Astrocyte (in vitro differentiated cells and primary cell): ENCODE results near the gene DUSP12. TPM values are rescaled to one million over a fixed set of nuclear protein-coding genes. Genes with fewer than 3 reads are reported as not detected.
A peak's percentile ranks its signal among the peaks of the same experiment; 100 is the strongest.

ENCODE experiments used
- DNase-seq: peaks from one replicate; pipeline ENCODE4 v3.0.0-alpha.2; 2010; ENCODE audit warnings: low read depth
- FAIRE-seq: peaks from 2 replicates; lab custom pipeline; 2011; peaks lifted over from hg19 to GRCh38; lab: Jason Lieb, UNC
- H2AFZ ChIP-seq: 2 replicates; pipeline ENCODE4 v1.6.0; 2012; ENCODE audit warnings: low read depth, low read length, inconsistent platforms
- H3K27ac ChIP-seq: 2 replicates; pipeline ENCODE4 v1.5.1; 2011; ENCODE audit warnings: low read depth, low read length, inconsistent platforms
- H3K27me3 ChIP-seq: 2 replicates; pipeline ENCODE4 v1.6.0; 2011; ENCODE audit warnings: low read length, inconsistent platforms; ENCODE audit not compliant: insufficient read depth
- H3K36me3 ChIP-seq: 2 replicates; pipeline ENCODE4 v1.5.1; 2011; ENCODE audit warnings: low read length, inconsistent platforms; ENCODE audit not compliant: insufficient read depth
- H3K4me1 ChIP-seq: 2 replicates; pipeline ENCODE4 v1.5.1; 2011; ENCODE audit warnings: low read length, inconsistent platforms; ENCODE audit not compliant: insufficient read depth
- H3K4me2 ChIP-seq: 2 replicates; pipeline ENCODE4 v1.6.0; 2012; ENCODE audit warnings: low read length, inconsistent platforms
- H3K4me3 ChIP-seq: 2 replicates; pipeline ENCODE4 v1.5.1; 2011; ENCODE audit warnings: low read depth, mild to moderate bottlenecking, low read length, inconsistent platforms; ENCODE audit not compliant: insufficient read depth
- H3K79me2 ChIP-seq: 2 replicates; pipeline ENCODE4 v1.6.0; 2012; ENCODE audit warnings: mild to moderate bottlenecking, low read length, inconsistent platforms; ENCODE audit not compliant: insufficient read depth
- H3K9ac ChIP-seq: 2 replicates; pipeline ENCODE4 v1.6.0; 2012; ENCODE audit warnings: mild to moderate bottlenecking, low read length, inconsistent platforms
- H3K9me3 ChIP-seq: 2 replicates; pipeline ENCODE4 v1.5.1; 2012; ENCODE audit warnings: low read depth, mild to moderate bottlenecking, low read length, inconsistent platforms; ENCODE audit not compliant: insufficient read depth
- H4K20me1 ChIP-seq: 2 replicates; pipeline ENCODE4 v1.6.0; 2012; ENCODE audit warnings: low read length, inconsistent platforms; ENCODE audit not compliant: insufficient read depth
- H3K27ac Mint-ChIP-seq: one replicate; pipeline ENCODE4 v1.8.0; 2021; ENCODE audit warnings: mild to moderate bottlenecking, mixed read lengths; ENCODE audit not compliant: unreplicated experiment
- H3K27me3 Mint-ChIP-seq: one replicate; pipeline ENCODE4 v1.8.0; 2021; ENCODE audit warnings: low read depth, mixed read lengths; ENCODE audit not compliant: unreplicated experiment
- H3K36me3 Mint-ChIP-seq: one replicate; pipeline ENCODE4 v1.8.0; 2021; ENCODE audit warnings: low read depth, mixed read lengths; ENCODE audit not compliant: unreplicated experiment
- H3K4me1 Mint-ChIP-seq: one replicate; pipeline ENCODE4 v1.8.0; 2021; ENCODE audit warnings: low read depth, mixed read lengths; ENCODE audit not compliant: unreplicated experiment
- H3K4me3 Mint-ChIP-seq: one replicate; pipeline ENCODE4 v1.8.0; 2021; ENCODE audit warnings: mild to moderate bottlenecking, moderate library complexity, mixed read lengths; ENCODE audit not compliant: unreplicated experiment
- H3K9me3 Mint-ChIP-seq: one replicate; pipeline ENCODE4 v1.8.0; 2021; ENCODE audit warnings: mild to moderate bottlenecking, mixed read lengths; ENCODE audit not compliant: unreplicated experiment
- EZH2 ChIP-seq: IDR thresholded peaks from 2 replicates; pipeline ENCODE4 v1.6.1; 2012; ENCODE audit warnings: mild to moderate bottlenecking, low read length, inconsistent platforms; ENCODE audit not compliant: insufficient read depth
- total RNA-seq: library from RNA; stranded (reverse); gene quantifications from 2 replicates; pipeline ENCODE4 v1.2.1, GENCODE V29; 2021
- TF ChIP-seq, protein P1 (sequence below): IDR thresholded peaks from 2 replicates; pipeline ENCODE4 v1.5.1; 2011; ENCODE audit warnings: low read depth, mild to moderate bottlenecking, inconsistent platforms, low read length, moderate library complexity; ENCODE audit not compliant: insufficient read depth

DUSP12 gene
- total RNA-seq, 1 donor from 2014 or later: 34.7 TPM

DNA sequence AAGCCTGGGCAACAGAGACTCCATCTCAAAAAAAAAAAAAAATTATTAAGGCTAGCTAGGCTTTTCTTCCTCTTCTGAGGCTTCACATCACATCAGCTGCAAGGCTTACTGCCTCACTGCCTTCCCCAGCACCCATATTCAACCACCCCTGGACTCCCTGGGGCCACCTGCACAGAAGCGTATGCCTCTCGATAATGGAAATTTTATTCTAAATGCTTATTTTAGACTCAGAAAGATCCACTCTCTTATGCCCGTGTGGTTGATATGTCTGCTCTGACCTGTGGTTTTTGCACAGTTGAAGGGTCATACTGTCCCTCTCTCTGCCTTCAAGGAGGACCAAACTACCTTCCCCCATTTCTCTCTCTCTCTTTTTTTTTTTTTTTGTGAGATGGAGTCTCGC lies 44.0 kb upstream of the DUSP12 start:
- H3K4me3 ChIP-seq: no peak overlapping the region
- Mint-ChIP-seq H3K36me3 (no peaks in the 10 kb centered on the region), H3K27ac (no peak overlapping the region), H3K4me3 (no peak overlapping the region), H3K9me3 (no peaks in the 10 kb centered on the region), H3K4me1 (peaks cover 3% of the 10 kb centered on the region), H3K27me3 (peaks cover 7% of the 10 kb centered on the region)
- no peak overlapping the region for H3K4me2 ChIP-seq
- TF ChIP-seq, protein P1, sequence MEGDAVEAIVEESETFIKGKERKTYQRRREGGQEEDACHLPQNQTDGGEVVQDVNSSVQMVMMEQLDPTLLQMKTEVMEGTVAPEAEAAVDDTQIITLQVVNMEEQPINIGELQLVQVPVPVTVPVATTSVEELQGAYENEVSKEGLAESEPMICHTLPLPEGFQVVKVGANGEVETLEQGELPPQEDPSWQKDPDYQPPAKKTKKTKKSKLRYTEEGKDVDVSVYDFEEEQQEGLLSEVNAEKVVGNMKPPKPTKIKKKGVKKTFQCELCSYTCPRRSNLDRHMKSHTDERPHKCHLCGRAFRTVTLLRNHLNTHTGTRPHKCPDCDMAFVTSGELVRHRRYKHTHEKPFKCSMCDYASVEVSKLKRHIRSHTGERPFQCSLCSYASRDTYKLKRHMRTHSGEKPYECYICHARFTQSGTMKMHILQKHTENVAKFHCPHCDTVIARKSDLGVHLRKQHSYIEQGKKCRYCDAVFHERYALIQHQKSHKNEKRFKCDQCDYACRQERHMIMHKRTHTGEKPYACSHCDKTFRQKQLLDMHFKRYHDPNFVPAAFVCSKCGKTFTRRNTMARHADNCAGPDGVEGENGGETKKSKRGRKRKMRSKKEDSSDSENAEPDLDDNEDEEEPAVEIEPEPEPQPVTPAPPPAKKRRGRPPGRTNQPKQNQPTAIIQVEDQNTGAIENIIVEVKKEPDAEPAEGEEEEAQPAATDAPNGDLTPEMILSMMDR: no peak
- TF ChIP-seq EZH2: no peak
- DNase-seq (no peak), FAIRE-seq (no peak)
- H3K27me3 ChIP-seq: no peaks in the 10 kb centered on the region
- H3K79me2 ChIP-seq: no peaks in the 10 kb centered on the region
- no peaks in the 10 kb centered on the region for H3K9me3 ChIP-seq
- no peak overlapping the region for H3K9ac ChIP-seq
- H2AFZ ChIP-seq: no peak overlapping the region
- no peaks in the 10 kb centered on the region for H3K36me3 ChIP-seq
- peak overlapping the region; percentile 98 for H3K27ac ChIP-seq
- peaks cover 11% of the 10 kb centered on the region for H3K4me1 ChIP-seq
- no peaks in the 10 kb centered on the region for H4K20me1 ChIP-seq

DNA sequence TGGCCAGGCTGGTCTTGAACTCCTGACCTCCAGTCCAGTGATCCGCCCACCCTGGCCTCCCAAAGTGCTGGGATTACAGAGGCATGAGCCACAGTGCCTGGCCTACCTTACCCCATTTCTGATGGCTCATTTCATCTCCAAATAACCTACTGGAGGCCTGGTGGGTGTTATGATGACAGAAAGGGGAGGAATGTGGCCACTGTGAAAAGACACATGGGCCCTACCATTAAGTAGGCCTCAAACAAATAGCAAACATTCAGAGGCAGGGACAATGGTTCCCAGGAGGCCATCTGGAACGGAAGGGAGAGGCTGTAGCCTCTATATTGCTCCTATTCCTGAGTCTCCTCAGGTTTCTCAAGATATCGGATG lies 43.5 kb upstream of the DUSP12 start:
- Mint-ChIP-seq H3K27me3 (peaks cover 7% of the 10 kb centered on the region), H3K4me1 (peaks cover 3% of the 10 kb centered on the region), H3K27ac (no peak overlapping the region), H3K9me3 (no peaks in the 10 kb centered on the region), H3K4me3 (no peak overlapping the region), H3K36me3 (no peaks in the 10 kb centered on the region)
- H3K27ac ChIP-seq: peak overlapping the region; percentile 98
- no peaks in the 10 kb centered on the region for H3K36me3 ChIP-seq
- no peaks in the 10 kb centered on the region for H3K79me2 ChIP-seq
- H2AFZ ChIP-seq: peak overlapping the region; percentile 79
- H3K4me3 ChIP-seq: no peak overlapping the region
- TF ChIP-seq EZH2: no peak
- TF ChIP-seq, protein P1: no peak
- no peaks in the 10 kb centered on the region for H3K27me3 ChIP-seq
- no peaks in the 10 kb centered on the region for H3K9me3 ChIP-seq
- H4K20me1 ChIP-seq: no peaks in the 10 kb centered on the region
- H3K4me1 ChIP-seq: peaks cover 11% of the 10 kb centered on the region
- DNase-seq: peak; percentile 72
- peak overlapping the region; percentile 79 for H3K9ac ChIP-seq
- H3K4me2 ChIP-seq: peak overlapping the region; percentile 72
- FAIRE-seq: no peak

DNA sequence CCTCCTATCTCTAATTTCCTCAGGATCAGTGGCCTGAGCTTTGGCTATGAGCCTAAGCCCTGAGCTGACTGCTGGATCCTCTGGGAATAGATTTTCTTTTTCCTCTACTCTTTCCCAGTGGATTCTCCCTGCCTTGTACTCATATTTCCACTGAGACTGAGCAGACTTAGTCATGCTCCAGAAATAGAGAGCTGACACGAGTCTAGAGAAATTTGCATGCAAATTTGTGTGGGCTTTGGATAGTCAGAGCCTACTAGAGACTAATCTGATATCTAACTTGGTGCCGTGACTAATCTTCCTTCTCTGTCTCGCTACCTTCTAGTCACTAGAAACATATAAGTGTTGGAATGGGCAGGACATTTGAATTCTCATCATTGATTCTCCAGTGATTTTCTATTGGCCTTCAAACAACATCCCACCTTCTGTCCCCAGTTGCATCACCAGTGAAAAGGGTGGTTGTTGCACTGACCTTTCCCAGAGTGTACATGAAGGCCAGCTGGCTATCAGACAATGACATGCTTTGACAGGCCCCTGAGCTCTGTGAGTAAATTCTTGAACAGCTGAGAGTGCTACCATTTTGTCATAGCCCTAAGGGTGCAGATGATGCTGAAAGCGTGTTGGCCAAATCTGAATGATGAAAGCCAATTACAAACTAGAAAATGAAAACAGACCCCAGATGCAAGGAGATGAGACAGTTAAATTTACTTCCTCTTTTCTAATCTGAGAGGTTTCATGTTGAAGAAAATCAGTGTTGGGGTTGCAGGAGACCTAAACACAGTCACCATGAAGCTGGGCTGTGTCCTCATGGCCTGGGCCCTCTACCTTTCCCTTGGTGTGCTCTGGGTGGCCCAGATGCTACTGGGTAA lies 42.9 kb upstream of the DUSP12 start, which contains the start of gene FCRLA:
Gene FCRLA (plus strand): TSS at position 748 of the 866 bp plus-strand sequence. CDS start 36 bp downstream, at position 784.
- Histone ChIP-seq H3K4me2 (peak within 1 kb of the TSS; percentile 72), H2AFZ (peak within 1 kb of the TSS; percentile 79), H3K36me3 (no peaks in the 10 kb centered on the region), H3K27me3 (no peaks in the 10 kb centered on the region), H3K27ac (peak within 1 kb of the TSS; percentile 98), H3K4me3 (no peak within 1 kb of the TSS), H3K79me2 (no peaks in the 10 kb centered on the region), H3K4me1 (peaks cover 11% of the 10 kb centered on the region), H3K9ac (peak within 1 kb of the TSS; percentile 79), H3K9me3 (no peaks in the 10 kb centered on the region), H4K20me1 (no peaks in the 10 kb centered on the region)
- H3K27ac Mint-ChIP-seq: no peak within 1 kb of the TSS
- peak; percentile 96 for DNase-seq
- peak; percentile 100 for FAIRE-seq
- no peaks in the 10 kb centered on the region for H3K9me3 Mint-ChIP-seq
- H3K4me1 Mint-ChIP-seq: peaks cover 3% of the 10 kb centered on the region
- H3K27me3 Mint-ChIP-seq: peaks cover 7% of the 10 kb centered on the region
- no peak within 1 kb of the TSS for H3K4me3 Mint-ChIP-seq
- TF ChIP-seq EZH2: no peak
- TF ChIP-seq, protein P1: no peak
- no peaks in the 10 kb centered on the region for H3K36me3 Mint-ChIP-seq
